Measurements from ENCODE around the gene AGAP1. TPM values are rescaled to one million over a fixed set of nuclear protein-coding genes. Genes with fewer than 3 reads are reported as not detected.

The AGAP1 gene
- total and polyA plus RNA-seq, 4 donors: 2.0 to 8.5 (median 5.4) TPM

DNA sequence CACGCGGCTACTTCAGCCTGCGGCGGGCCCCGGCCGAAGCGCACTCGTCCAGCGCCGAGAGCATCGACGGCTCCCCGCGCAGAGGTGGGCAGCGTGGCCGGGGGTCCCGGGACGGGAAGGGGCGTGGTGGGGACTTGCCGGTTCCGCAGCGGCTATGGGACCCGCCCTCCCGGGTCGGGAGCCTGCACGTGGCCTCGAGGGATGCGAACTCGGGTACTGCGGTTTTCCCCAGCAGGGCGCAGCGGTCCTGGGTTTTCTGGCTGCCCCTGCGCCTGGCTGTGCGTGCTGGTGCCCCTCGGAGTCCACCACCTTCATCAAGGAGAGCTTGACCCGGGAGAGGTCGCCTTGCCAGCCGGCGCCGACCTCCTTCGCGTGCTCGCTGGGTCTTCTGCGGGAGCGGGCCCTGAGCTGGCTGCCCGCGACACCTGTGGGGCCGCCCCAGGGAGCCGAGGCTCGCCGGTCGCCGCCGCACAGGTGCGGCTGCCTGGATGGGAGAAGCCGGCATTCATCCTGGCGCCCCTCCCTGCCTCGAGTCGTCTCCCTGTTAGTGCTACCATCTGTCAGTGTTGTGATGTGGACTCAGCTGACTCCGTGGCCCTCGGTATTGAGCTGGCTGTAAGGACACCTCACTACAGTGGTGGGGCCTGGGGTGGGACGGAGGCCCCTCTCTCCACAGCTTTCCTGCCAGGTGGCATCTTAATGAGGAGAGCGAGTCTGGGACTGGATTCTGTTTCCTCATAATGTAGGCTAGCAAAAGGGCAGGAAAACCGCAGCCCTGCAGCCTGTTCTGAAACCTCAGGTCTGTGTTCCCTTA lies 177.3 kb downstream of the AGAP1 start:
- Histone ChIP-seq H3K9me3 (ENCODE audit: control insufficient read depth in 4 of 4, low read length in 3 of 4) (no peaks in the 10 kb centered on the region), H3K27me3 (ENCODE audit: control insufficient read depth in 4 of 4, insufficient read depth in 4 of 4, low read length in 3 of 4) (peaks cover 0 to 6% (median 0%) of the 10 kb centered on the region in 4 donors), H3K4me1 (ENCODE audit: control insufficient read depth in 4 of 4, insufficient read depth in 4 of 4, low read length in 3 of 4) (peaks cover 0 to 21% (median 13%) of the 10 kb centered on the region in 4 donors), H3K27ac (ENCODE audit: low read depth in 1 of 2, low read length in 2 of 2) (no peak overlapping the region), H3K36me3 (ENCODE audit: control insufficient read depth in 4 of 4, insufficient read depth in 3 of 4, low read depth in 1 of 4, low read length in 3 of 4) (no peaks in the 10 kb centered on the region), H3K4me3 (ENCODE audit: low read depth in 1 of 3, low read length in 3 of 3) (peak overlapping the region in 1 of 3 donors; percentile 79), H3K9ac (ENCODE audit: low read depth in 1 of 2, low read length in 2 of 2) (no peak overlapping the region)
- TF ChIP-seq RAD21 (IDR thresholded peaks at IDR 0.05): no peak
- TF ChIP-seq TAF1 (conservative IDR thresholded peaks at IDR 0.05): no peak
- no peak for TF ChIP-seq FOXA1 (IDR thresholded peaks at IDR 0.05)
- TF ChIP-seq NR2F2 (IDR thresholded peaks at IDR 0.05): no peak
- no peak for TF ChIP-seq YY1 (IDR thresholded peaks at IDR 0.05)
- TF ChIP-seq SP1 (IDR thresholded peaks at IDR 0.05): no peak
- no peak for TF ChIP-seq HNF4G (IDR thresholded peaks at IDR 0.05)
- TF ChIP-seq, protein P1, sequence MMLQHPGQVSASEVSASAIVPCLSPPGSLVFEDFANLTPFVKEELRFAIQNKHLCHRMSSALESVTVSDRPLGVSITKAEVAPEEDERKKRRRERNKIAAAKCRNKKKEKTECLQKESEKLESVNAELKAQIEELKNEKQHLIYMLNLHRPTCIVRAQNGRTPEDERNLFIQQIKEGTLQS (IDR thresholded peaks at IDR 0.05): no peak
- no peak for TF ChIP-seq JUND (IDR thresholded peaks at IDR 0.05)
- TF ChIP-seq, protein P2, sequence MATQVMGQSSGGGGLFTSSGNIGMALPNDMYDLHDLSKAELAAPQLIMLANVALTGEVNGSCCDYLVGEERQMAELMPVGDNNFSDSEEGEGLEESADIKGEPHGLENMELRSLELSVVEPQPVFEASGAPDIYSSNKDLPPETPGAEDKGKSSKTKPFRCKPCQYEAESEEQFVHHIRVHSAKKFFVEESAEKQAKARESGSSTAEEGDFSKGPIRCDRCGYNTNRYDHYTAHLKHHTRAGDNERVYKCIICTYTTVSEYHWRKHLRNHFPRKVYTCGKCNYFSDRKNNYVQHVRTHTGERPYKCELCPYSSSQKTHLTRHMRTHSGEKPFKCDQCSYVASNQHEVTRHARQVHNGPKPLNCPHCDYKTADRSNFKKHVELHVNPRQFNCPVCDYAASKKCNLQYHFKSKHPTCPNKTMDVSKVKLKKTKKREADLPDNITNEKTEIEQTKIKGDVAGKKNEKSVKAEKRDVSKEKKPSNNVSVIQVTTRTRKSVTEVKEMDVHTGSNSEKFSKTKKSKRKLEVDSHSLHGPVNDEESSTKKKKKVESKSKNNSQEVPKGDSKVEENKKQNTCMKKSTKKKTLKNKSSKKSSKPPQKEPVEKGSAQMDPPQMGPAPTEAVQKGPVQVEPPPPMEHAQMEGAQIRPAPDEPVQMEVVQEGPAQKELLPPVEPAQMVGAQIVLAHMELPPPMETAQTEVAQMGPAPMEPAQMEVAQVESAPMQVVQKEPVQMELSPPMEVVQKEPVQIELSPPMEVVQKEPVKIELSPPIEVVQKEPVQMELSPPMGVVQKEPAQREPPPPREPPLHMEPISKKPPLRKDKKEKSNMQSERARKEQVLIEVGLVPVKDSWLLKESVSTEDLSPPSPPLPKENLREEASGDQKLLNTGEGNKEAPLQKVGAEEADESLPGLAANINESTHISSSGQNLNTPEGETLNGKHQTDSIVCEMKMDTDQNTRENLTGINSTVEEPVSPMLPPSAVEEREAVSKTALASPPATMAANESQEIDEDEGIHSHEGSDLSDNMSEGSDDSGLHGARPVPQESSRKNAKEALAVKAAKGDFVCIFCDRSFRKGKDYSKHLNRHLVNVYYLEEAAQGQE (IDR thresholded peaks at IDR 0.05): no peak
- TF ChIP-seq, protein P3, sequence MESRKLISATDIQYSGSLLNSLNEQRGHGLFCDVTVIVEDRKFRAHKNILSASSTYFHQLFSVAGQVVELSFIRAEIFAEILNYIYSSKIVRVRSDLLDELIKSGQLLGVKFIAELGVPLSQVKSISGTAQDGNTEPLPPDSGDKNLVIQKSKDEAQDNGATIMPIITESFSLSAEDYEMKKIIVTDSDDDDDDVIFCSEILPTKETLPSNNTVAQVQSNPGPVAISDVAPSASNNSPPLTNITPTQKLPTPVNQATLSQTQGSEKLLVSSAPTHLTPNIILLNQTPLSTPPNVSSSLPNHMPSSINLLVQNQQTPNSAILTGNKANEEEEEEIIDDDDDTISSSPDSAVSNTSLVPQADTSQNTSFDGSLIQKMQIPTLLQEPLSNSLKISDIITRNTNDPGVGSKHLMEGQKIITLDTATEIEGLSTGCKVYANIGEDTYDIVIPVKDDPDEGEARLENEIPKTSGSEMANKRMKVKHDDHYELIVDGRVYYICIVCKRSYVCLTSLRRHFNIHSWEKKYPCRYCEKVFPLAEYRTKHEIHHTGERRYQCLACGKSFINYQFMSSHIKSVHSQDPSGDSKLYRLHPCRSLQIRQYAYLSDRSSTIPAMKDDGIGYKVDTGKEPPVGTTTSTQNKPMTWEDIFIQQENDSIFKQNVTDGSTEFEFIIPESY (IDR thresholded peaks at IDR 0.05): no peak
- TF ChIP-seq, protein P4, sequence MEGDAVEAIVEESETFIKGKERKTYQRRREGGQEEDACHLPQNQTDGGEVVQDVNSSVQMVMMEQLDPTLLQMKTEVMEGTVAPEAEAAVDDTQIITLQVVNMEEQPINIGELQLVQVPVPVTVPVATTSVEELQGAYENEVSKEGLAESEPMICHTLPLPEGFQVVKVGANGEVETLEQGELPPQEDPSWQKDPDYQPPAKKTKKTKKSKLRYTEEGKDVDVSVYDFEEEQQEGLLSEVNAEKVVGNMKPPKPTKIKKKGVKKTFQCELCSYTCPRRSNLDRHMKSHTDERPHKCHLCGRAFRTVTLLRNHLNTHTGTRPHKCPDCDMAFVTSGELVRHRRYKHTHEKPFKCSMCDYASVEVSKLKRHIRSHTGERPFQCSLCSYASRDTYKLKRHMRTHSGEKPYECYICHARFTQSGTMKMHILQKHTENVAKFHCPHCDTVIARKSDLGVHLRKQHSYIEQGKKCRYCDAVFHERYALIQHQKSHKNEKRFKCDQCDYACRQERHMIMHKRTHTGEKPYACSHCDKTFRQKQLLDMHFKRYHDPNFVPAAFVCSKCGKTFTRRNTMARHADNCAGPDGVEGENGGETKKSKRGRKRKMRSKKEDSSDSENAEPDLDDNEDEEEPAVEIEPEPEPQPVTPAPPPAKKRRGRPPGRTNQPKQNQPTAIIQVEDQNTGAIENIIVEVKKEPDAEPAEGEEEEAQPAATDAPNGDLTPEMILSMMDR (IDR thresholded peaks at IDR 0.05; ENCODE audit: low read depth, low read length, missing input control): no peak
- no peak for TF ChIP-seq HNF4A (conservative IDR thresholded peaks at IDR 0.05)
- WGBS: 59% methylated on average over 64 of the region's 64 CpGs
- no peak for DNase-seq (ENCODE audit: low spot score)

DNA sequence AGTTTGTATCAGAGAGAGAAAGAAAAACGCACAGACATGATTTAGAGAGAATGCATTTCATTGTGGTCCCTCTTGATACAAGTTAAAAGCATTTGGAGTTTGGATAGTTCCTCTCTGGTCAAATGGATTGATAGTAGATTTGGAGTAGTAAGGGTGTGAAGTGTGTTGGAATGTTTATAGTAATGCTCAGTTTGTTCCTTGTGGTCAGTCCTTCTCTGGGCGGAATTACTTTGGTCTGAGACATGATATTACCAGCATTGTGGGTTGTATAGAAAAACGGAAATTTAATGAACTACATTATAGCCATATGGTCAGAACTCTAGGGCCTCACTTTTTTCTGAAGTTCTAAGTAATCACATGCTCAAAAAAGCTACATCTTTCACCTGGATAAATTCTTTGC lies 178.9 kb downstream of the AGAP1 start:
- no peak overlapping the region for H3K9ac ChIP-seq (ENCODE audit: low read depth in 1 of 2, low read length in 2 of 2)
- no peak for DNase-seq (ENCODE audit: low spot score)
- H3K27me3 ChIP-seq (ENCODE audit: control insufficient read depth in 4 of 4, insufficient read depth in 4 of 4, low read length in 3 of 4): peaks cover 0 to 6% (median 0%) of the 10 kb centered on the region in 4 donors
- H3K4me1 ChIP-seq (ENCODE audit: control insufficient read depth in 4 of 4, insufficient read depth in 4 of 4, low read length in 3 of 4): peaks cover 0 to 21% (median 11%) of the 10 kb centered on the region in 4 donors
- no peak overlapping the region for H3K27ac ChIP-seq (ENCODE audit: low read depth in 1 of 2, low read length in 2 of 2)
- no peak overlapping the region for H3K4me3 ChIP-seq (ENCODE audit: low read depth in 1 of 3, low read length in 3 of 3)
- 88% methylated on average over 3 of the region's 3 CpGs for WGBS
- no peaks in the 10 kb centered on the region for H3K36me3 ChIP-seq (ENCODE audit: control insufficient read depth in 4 of 4, insufficient read depth in 3 of 4, low read depth in 1 of 4, low read length in 3 of 4)
- TF ChIP-seq RAD21 (IDR thresholded peaks at IDR 0.05): no peak
- no peak for TF ChIP-seq HNF4A (conservative IDR thresholded peaks at IDR 0.05)
- TF ChIP-seq NR2F2 (IDR thresholded peaks at IDR 0.05): no peak
- TF ChIP-seq SP1 (IDR thresholded peaks at IDR 0.05): no peak
- TF ChIP-seq, protein P5, sequence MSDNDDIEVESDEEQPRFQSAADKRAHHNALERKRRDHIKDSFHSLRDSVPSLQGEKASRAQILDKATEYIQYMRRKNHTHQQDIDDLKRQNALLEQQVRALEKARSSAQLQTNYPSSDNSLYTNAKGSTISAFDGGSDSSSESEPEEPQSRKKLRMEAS (IDR thresholded peaks at IDR 0.05): no peak
- TF ChIP-seq FOXA2 (IDR thresholded peaks at IDR 0.05): no peak
- TF ChIP-seq, protein P1 (IDR thresholded peaks at IDR 0.05): no peak
- TF ChIP-seq, protein P3 (IDR thresholded peaks at IDR 0.05): no peak
- TF ChIP-seq GABPA (IDR thresholded peaks at IDR 0.05 in 1 of 2, conservative IDR thresholded peaks at IDR 0.05 in 1 of 2): no peak
- no peak for TF ChIP-seq FOXA1 (IDR thresholded peaks at IDR 0.05)
- no peak for TF ChIP-seq TAF1 (conservative IDR thresholded peaks at IDR 0.05)
- no peaks in the 10 kb centered on the region for H3K9me3 ChIP-seq (ENCODE audit: control insufficient read depth in 4 of 4, low read length in 3 of 4)

All from liver (tissue), 9 donors.